NCI-H2227 treated with DMSO at 0.1 percent for 48 hours (cell line): Measurements from ENCODE around the gene CYP39A1.

Experiments used
- DNase-seq: peaks from one replicate; lab custom pipeline; 2025; lab: John Stamatoyannopoulos, UW

The CYP39A1 gene

GRCh38 chr6:46590765-46591164, 61.9 kb downstream of the CYP39A1 start:
- DNase-seq = no peak

- no peak for DNase-seq
Measured at GRCh38 chr6:46586906-46587305, 65.7 kb downstream of the CYP39A1 start.

GRCh38 chr6:46584586-46584985, 68.0 kb downstream of the CYP39A1 start:
- DNase-seq = no peak

DNA sequence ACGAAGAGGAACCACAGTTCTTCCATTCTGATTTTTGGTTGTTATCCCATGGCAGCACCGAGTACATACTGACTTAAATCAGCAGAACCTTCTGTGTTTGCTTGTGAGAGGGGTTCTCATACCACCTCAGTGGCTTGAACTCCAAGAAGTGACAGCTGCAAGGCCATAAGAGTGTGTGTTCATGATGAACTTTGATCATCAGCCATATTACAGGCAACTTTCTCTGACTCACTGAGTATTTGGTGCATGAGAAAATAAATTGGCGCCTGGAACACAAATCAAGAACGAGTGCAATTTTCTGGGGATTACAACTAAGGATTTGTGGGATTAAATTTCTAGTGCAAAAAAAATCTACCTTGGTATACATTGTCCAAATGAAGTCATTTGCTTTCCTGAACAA, 68.9 kb downstream of the CYP39A1 start:
- no peak for DNase-seq

GRCh38 chr6:46583081-46583480, 69.5 kb downstream of the CYP39A1 start:
- no peak for DNase-seq

- no peak for DNase-seq
Measured at GRCh38 chr6:46581459-46582177, 71.0 kb downstream of the CYP39A1 start.

DNA sequence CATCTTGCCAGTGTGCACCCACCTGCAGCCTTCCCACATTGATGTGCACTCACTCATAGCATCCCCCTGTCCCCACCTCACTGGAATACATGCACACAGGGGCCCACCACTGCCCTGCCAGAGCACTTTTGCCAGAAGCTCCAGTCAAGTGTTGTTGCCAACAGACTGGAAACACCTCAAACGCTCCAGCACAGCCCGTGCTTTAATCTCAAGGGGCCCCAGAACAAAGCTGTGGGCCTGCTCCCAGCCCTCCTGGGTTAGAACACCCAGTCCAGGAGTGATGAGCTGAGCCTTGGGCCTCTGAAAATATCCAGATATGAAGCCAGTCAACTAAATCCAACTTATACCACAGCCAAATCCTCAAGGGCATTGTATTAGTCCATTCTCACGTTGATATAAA, 77.1 kb downstream of the CYP39A1 start:
- DNase-seq = no peak

GRCh38 chr6:46573140-46573539, 79.5 kb downstream of the CYP39A1 start:
- DNase-seq = no peak

- DNase-seq = no peak
Measured at GRCh38 chr6:46565531-46565930, 87.1 kb downstream of the CYP39A1 start.

- no peak for DNase-seq
Measured at GRCh38 chr6:46563924-46564323, 88.7 kb downstream of the CYP39A1 start.

DNA sequence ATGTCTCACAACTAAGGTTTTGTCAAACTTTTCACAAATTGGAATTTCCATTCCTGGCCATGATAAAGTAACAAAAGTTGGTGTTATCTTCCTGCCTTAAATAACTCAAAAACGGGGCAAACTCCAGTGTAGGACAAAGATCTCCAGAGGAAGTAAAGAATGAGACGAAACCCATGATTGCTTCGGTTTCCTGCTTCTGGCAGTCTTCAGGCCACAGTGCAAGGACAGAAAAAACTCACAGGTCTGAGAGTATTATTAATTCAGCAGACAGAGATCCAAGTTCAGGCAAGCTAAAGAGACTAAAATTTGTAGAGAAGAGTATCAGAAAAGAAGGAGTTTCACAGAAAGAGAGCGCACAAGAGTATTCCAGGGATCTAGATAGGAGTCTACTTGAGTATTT, 96.6 kb downstream of the CYP39A1 start:
- DNase-seq = no peak

GRCh38 chr6:46555129-46555528, 97.5 kb downstream of the CYP39A1 start:
- no peak for DNase-seq

GRCh38 chr6:46549155-46549554, 103.5 kb downstream of the CYP39A1 start:
- peak; percentile 30 for DNase-seq

- DNase-seq = no peak
Measured at GRCh38 chr6:46541556-46541955, 111.1 kb downstream of the CYP39A1 start.

GRCh38 chr6:46539866-46540265, 112.8 kb downstream of the CYP39A1 start:
- no peak for DNase-seq

DNA sequence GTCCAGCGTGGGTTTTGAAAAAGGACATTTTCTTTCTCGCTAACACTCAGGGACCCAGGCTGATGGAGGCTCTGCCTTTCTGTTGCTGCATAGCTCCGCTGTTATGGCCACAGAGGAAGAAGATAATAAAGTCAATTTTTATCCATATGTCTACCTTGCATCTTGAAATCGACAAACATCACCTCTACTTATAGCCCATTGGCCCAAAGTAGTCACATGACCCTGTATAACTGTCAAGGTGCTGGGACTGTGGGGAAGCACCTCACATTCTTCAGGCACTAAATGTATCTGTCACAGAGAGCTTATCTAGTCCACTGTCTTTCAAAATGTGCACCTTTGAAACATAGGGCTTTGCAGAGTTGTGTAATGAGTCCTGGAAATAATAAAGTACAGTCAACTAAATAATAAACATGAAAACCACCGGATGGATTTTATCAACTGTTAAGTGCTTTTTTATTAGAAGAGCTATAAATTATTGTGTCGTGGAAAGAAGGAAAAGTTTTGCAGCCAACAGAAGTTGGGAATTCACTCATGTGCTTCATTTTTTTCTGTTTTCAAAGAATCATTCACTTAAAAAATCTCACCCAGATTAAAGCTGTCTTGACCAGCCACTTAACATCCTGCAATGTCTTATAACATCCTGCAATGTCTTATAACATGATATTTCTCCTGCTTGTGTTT, 113.7 kb downstream of the CYP39A1 start:
- no peak for DNase-seq

DNA sequence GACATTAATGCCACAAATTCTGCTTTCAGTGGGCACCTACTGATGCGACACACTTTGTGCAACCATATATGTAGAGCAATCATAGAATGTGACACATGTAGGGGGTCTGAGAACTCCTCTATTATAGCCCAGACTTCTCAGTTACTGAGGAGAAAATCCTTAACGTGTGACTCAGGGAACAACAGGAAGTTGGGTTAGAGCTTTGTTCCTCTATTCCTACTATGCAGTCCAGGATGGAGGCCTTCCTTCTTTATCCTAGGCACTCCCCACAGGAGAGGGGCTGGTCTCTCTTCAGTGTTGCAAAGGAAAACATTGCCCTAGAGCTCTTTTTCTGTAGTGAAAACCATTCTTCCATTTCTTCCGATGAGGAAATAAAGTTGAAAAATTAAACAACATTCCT, 121.7 kb downstream of the CYP39A1 start:
- DNase-seq = no peak

GRCh38 chr6:46528961-46529750, 123.5 kb downstream of the CYP39A1 start:
- no peak for DNase-seq

DNA sequence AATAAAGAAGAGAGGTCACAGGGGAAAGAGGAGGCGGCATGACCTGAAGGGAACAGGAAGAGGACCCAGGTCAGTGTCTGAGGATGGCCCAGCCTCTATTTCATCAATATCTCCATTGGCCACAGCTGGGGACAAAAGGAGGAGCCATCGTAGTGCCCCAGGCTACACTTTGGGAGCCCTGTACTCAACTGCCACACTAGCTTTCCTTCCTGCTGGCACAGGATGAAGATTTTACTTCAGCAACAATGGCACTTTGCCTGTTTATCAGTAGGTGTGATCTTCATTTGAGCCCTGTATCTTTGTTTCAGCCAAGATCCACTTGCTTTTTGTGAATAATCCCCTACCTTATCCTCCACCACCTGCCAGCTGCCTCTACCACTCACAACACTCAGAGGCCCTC, 126.0 kb downstream of the CYP39A1 start:
- no peak for DNase-seq

- no peak for DNase-seq
Measured at GRCh38 chr6:46525583-46525982, 127.0 kb downstream of the CYP39A1 start.

GRCh38 chr6:46521464-46521971, 131.1 kb downstream of the CYP39A1 start:
- no peak for DNase-seq

GRCh38 chr6:46517202-46517601, 135.4 kb downstream of the CYP39A1 start:
- no peak for DNase-seq

GRCh38 chr6:46513533-46513932, 139.1 kb downstream of the CYP39A1 start:
- DNase-seq = no peak
